HuH-7 (cell line): ENCODE measurements around the gene LYPD6B.
"Not testable (repeated sequence)": the region's sequence is repeated elsewhere in the genome, so short reads cannot be mapped to it uniquely, and the experiment has no call there.

Experiments used
- DNase-seq: peaks from one replicate; pipeline ENCODE4 v3.0.0; 2011; ENCODE audit warnings: low spot score

The LYPD6B gene

DNA sequence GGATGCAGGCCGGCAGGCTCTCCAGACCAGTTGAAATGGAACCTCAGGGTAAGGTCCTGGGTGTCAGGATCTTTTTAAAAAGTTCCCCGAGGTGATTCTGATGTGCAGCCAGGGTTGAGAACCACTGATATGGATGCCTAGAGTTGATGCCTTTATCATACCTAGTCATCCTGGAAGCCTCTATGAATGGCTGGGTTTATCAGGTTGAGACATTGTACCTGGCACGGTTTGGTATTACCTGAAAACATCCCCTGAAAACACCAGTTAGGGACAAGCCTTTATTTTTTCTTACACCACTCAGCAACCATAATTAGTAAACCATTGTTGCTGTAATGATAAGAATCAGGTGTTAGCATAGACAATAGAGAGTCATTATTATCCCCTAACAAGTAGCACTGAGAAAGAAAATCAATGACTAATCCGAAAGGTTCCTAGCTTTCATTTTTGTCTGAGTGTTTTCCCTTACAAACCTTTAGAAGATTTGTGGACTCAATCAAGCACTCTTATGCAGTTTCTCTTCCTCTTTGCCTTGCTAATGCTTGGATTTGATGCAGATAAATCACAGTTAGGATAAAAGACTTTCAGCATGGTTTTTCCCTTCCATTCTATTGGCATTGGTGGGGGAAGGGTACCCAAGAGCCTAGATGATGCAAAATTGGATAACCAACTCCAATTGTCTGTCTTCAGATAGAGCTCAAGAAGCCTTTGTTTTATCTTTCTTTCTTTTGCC, 175.4 kb downstream of the LYPD6B start:
- no peak for DNase-seq

DNA sequence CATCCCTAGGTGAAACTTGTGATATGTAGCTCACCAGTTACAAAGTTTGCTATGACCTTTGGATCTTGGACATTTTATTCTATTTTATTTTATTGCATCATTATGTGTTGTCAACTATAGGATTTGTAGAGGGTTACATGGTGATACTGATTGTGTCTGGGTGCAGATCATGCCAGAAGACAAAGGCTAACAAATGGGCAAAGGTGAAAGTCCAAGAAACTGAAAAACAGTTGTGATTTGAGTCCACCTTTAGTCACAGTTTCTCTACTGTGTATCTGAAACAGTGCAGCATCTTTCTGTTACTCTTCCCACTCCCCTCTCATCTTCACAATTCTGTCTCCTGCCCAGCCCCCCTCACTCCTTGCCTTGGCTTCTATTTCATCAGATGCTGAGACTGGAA, 180.0 kb downstream of the LYPD6B start:
- no peak for DNase-seq

DNA sequence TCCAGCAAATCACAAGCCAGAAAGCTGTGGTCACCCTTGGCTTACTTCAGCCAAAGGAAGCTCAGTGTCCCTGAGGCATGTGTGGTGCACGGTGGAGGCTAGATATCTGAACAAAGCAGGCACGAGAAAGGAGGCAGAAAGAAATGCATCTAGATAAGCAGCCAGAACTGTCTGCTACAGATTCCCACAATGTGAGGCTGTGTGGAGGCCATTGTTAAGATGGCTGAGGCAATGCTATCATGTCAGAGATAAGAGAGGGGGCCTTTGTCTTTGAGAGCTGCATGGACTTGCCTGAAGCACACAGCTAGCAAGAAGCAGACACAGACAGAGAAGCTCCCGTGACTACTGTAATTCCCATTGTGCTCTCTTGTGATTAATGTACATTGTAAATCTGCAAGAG, 181.4 kb downstream of the LYPD6B start:
- DNase-seq: no peak

DNA sequence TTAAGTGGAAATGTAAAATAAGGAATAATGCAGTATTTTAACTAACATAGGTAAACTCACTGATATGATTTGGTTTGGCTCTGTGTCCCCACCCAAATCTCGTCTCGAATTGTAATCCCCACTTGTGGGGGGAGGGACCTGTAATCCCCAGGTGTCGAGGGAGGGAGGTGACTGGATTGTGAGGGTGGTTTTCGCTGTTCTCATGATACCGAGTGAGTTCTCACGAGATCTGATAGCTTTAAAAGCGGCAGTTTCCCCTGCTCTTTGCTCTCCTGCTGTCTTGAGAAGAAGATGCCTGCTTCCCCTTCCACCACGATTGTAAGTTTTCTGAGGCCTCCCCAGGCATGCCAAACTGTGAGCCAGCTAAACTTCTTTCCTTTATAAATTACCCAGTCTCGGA, 182.5 kb downstream of the LYPD6B start:
- no peak for DNase-seq

DNA sequence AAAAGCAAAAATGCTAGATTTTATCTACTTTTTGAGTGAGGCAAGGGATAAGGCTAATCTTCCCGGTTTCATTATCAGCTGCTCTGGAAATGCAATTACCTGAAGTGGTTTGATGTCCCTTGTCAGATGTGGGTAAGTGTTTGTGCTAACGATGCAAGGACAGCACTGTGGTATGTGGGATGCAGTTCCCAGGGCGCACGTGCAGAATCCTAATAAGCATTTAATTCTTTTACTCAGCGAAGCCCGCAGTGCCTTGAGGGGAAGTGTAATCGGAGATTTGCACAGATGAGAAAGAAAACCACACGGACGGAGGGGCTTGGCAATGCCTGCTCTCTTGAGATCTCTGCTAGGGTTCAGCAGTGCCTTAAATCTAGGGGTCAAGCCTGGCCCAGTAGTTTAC, 183.4 kb downstream of the LYPD6B start:
- DNase-seq: no peak

DNA sequence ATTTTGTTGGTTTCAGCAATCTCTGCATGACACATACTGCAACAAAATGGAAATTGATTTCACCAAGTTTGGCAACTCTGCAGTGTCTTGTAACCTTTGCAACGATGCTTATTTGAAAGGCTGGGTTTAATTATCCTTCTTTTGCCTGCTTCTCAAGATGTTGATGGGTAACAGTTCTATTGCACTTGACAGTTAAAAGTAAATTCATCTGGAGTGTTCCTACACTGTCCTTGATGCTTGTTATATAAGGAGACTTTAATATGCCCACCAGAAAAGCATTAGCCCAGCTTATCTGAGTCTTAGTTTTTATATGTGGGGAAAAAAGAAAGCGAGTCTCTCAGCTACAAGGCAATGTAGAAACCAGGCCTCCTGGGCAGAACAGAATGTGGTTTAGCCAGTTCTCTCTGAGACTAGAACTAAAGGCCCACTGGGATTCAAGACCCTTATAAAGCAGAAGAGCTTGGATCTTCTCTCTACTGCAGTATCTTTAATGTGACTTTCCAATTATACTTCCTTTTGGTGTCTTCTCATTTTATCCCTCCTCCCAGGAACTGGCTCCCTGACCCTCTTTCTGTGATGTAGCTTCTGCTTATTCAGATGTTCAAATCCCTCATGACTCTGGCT, 185.1 kb downstream of the LYPD6B start:
- DNase-seq: no peak

DNA sequence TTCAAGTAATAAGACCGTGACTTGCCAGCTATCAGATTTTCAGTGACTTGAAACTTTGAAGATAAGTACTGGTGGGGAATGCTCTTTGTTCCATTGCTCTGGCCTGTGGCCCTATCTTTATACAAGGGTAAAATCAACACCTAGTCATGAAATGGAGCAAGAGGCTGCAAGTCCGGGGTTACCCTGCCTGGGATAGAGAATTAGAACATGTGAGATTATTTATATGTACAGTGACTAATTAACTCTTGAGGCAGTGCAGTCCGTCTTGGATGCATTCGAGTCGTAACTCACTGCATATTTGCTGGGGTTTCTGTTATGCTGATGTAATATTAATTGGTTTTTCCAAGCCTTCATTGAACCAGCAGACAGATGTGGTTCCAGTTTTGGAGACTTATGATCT, 186.0 kb downstream of the LYPD6B start:
- DNase-seq: peak; percentile 22

DNA sequence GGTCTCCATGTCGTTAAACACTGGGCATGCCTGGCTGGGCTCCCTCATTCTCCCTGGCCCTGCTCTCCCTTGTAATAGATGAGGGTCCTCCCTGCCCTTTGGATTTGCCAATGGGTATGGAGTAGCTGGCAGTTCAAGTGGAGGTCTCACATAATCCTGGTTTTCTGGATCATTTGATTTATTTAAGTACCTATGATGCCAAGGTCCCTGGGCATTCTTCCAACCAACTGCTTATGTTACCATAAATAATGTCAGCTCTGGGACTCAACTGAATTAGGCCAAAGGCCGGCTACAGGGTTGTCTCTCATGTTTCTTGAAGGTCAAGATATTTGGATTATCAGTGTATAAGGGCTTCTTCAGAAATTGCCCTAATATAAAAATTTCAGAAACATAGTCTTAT, 186.9 kb downstream of the LYPD6B start:
- no peak for DNase-seq

DNA sequence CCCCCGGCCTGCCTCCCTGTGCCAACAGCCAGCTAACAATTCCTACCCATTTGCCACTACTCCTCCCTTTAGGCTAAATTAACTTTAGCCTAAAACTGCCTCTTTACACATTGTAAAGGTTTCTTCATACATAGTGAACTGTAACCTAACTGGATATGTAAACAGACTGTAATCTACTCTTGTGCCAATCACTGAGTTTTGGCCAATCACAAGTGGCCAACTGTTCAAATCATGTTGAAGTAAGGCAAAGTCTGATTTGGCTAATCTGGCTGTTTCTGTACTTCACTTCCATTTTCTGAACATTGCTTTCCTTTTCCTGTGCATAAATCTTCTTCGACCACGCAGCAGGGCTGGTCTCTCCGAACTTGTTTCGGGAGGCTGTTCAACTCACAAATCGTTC, 188.3 kb downstream of the LYPD6B start:
- no peak for DNase-seq

DNA sequence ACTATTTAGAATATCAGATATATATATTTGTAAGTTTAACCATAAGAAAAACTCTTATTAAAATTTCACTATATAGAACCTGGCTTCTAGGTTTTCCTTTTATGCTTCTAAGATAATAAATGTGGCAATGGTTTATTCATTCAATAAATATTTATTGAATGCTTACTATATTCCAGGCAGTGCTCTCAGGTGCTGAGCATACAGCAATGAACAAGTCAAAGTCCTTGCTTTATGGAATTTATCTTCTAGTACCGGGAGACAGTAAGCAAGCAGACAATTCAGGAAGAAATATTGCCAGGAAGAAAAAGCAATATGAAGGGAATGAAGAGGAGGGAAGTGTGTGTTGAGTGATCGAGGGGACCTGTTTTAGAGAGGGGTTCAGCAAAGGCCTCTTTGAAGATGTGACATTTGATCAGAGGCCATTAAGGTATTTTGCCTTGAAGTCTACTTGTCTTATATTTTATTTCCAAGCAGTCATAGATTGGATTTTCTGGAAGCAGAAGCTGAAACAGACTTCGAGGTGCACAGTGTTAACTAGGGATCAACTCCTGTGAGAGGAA, 197.4 kb downstream of the LYPD6B start:
- no peak for DNase-seq

DNA sequence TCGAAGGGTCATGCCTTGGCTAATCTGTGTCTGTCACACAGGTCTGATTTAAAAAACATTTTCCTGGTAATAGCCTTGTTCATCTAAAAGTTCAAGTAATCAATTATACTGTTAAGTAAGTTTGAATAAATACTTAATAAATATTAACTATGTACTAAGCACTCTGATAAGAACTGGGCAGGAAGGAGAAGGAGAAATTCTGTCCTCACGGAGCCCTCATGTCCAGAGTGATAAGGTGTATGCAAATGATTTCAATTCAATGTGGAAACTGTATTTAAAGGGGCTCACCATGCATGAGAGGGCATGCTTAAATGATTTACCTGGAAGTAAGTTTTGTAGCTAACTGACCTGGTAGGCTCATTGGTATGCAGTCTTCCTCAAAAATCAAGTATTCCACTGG, 197.9 kb downstream of the LYPD6B start:
- DNase-seq: no peak

DNA sequence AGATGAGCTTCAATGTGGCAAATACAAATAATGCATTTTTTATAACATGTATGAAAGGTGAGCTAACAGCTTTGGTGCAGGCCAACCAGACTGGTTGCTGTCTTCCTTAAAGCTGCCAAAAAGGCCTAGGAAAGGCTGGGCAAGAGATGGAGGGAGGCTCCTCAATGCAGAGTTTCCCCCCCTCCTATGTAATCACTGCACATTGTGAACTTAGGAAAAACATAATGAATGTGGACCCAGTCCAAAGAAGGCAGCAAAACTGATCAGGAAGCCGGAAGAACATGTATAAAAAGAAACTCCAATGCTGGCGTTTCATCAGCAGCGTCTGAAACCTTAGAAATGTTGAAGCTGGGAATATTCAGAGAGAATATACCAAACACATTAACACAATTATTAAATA, 207.7 kb downstream of the LYPD6B start:
- no peak for DNase-seq

DNA sequence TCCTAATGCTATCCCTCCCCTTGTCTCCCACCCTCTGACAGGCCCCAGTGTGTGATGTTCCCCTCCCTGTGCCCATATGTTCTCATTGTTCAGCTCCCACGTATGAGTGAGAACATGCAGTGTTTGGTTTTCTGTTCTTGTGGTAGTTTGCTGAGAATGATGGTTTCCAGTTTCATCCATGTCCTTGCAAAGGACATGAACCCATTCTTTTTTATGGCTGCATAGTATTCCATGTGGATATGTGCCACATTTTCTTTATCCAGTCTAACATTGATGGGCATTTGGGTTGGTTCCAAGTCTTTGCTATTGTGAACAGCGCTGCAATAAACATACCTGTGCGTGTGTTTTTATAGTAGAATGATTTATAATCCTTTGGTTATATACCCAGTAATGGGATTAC, 212.9 kb downstream of the LYPD6B start:
- DNase-seq: not testable (repeated sequence)

DNA sequence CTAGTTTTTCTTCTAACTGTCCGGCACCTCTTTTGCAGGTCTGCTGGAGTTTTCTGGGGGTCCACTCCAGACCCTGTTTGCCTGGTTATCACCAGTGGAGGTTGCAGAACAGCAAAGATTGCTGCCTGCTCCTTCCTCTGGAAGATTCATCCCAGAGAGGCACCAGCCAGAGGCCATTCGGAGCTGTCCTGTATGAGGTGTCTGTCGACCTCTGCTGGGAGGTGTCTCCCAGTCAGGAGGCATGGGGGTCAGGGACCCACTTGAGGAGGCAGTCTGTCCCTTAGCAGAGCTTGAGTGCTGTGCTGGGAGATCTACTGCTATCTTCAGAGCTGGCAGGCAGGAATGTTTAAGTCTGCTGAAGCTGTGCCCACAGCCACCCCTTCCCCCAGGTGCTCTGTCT, 218.4 kb downstream of the LYPD6B start:
- DNase-seq: not testable (repeated sequence)

DNA sequence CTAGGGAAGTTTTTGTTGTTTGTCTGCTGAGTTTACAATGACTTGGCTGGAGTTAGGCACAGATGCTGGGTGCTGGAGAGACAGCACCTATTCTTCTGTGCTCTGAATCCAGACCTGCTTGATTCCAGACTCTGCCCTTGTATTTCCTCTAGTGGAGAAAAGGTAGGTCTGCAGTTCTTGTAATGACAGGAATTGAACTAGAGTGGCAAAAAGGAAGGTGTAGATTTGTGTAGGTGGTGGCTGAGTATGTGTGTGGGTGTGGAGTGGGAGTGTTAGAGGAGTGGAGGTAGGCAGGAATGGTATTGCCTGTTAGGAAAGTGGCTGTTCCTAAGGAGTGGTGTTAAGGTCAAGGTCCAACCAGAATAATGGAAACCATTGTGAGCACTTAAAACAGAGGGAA, 220.0 kb downstream of the LYPD6B start:
- peak; percentile 29 for DNase-seq

DNA sequence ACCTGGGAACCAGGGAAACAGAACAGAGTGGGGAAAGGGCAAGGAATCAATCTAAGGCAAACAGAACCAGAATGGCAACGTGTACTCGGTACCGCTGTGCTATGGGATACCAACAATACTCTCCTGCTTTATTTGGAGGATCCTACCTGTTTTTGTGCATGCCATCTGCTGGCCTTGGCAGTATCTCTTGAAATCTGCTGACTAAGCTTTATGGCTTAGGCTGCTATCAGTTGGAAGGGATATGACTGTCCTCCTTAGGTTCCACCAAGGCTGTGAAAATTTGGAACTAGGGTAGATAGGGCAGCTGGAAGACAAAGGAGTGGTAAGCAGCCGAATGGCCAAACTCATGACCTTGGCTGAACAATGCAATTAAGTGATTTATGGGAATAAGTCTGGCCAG, 220.6 kb downstream of the LYPD6B start:
- no peak for DNase-seq

DNA sequence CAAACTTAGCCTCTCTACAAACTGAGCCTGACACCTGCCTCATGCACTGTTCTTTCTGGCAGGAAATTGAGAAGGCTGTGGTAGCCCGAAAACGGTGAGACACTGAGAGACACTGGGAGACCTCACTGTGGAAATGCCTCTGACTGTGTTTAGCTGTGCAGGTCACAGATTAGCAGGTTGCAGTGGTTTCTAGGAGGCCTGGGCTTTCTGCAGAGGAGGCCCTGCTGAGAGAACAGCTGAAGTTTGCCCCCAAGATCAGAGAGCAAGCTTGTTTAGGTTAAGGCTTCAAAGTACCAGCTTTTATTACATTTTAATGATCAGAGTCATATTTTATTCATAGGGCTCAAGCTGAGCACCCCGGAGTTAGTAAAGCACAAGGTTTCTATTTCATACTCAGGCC, 223.2 kb downstream of the LYPD6B start:
- peak; percentile 9 for DNase-seq
